ENCODE measurements around the gene POR.

GRCh38 chr7:75867390-75867717, 47.6 kb upstream of the POR start:
- TF ChIP-seq ZFP3 (CRISPR knock-in tag; IDR thresholded peaks at IDR 0.05) (no peak), ESRRG (CRISPR knock-in tag; IDR thresholded peaks at IDR 0.05) (no peak), CSRNP3 (CRISPR knock-in tag; IDR thresholded peaks at IDR 0.05) (no peak), ZFP30 (CRISPR knock-in tag; IDR thresholded peaks at IDR 0.05) (no peak), PATZ1 (CRISPR knock-in tag; IDR thresholded peaks at IDR 0.05; ENCODE audit: borderline replicate concordance) (no peak), ZNF70 (CRISPR knock-in tag; IDR thresholded peaks at IDR 0.05) (no peak), ZNF8 (CRISPR knock-in tag; IDR thresholded peaks at IDR 0.05) (no peak), BACH2 (CRISPR knock-in tag; IDR thresholded peaks at IDR 0.05; ENCODE audit: borderline replicate concordance) (no peak), POU6F1 (CRISPR knock-in tag; IDR thresholded peaks at IDR 0.05; ENCODE audit: borderline replicate concordance, low read depth) (no peak), RARB (CRISPR knock-in tag; IDR thresholded peaks at IDR 0.05) (no peak), CREB5 (CRISPR knock-in tag; IDR thresholded peaks at IDR 0.05; ENCODE audit: low read depth) (no peak), ZNF565 (CRISPR knock-in tag; conservative IDR thresholded peaks at IDR 0.05; ENCODE audit: low read depth) (no peak)
